NCI-H1436 treated with DMSO at 0.1 percent for 48 hours (cell line): ENCODE measurements around the gene CPEB3.
A peak's percentile ranks its signal among the peaks of the same experiment; 100 is the strongest.
"Not testable (repeated sequence)": the region's sequence is repeated elsewhere in the genome, so short reads cannot be mapped to it uniquely, and the experiment has no call there.

Experiments used
- DNase-seq: peaks from one replicate; lab custom pipeline; 2025; lab: John Stamatoyannopoulos, UW

Gene CPEB3

GRCh38 chr10:92290837-92291615 is at the start of gene CPEB3, which contains the start of gene MARCHF5:
TSS of gene CPEB3 (minus strand) at chr10:92291078. CDS start at chr10:92240350, 50,728 bp downstream.
TSS of gene MARCHF5 (plus strand) at chr10:92291167. CDS start at chr10:92291495, 328 bp downstream.
- peak; percentile 64 for DNase-seq

- DNase-seq: not testable (repeated sequence)
These were observed 39.0 kb upstream of the CPEB3 start for GRCh38 chr10:92329927-92330326.

- no peak for DNase-seq
These were observed 38.1 kb upstream of the CPEB3 start for GRCh38 chr10:92328993-92329392.

- DNase-seq: no peak
These were observed 36.9 kb upstream of the CPEB3 start for GRCh38 chr10:92327445-92328433.

GRCh38 chr10:92323079-92323478 is 32.2 kb upstream of the CPEB3 start:
- DNase-seq: no peak

GRCh38 chr10:92316610-92317009 is 25.7 kb upstream of the CPEB3 start:
- no peak for DNase-seq

- no peak for DNase-seq
These were observed 22.9 kb upstream of the CPEB3 start for GRCh38 chr10:92313750-92314149.

- DNase-seq: no peak
These were observed 18.4 kb upstream of the CPEB3 start for GRCh38 chr10:92309272-92309671.

GRCh38 chr10:92305133-92306072 is 14.5 kb upstream of the CPEB3 start:
- no peak for DNase-seq

- no peak for DNase-seq
These were observed 13.2 kb upstream of the CPEB3 start for GRCh38 chr10:92304061-92304460.

GRCh38 chr10:92303096-92303495 is 12.2 kb upstream of the CPEB3 start:
- no peak for DNase-seq

- DNase-seq: no peak
These were observed 7.6 kb upstream of the CPEB3 start for GRCh38 chr10:92298487-92298886.

GRCh38 chr10:92291921-92292845 is 1.3 kb upstream of the CPEB3 start:
- DNase-seq: no peak

- no peak for DNase-seq
These were observed 663 bp upstream of the CPEB3 start for GRCh38 chr10:92291616-92291865.

- DNase-seq: no peak
These were observed 622 bp downstream of the CPEB3 start for GRCh38 chr10:92290076-92290836.

GRCh38 chr10:92284112-92284704 is 6.7 kb downstream of the CPEB3 start:
- no peak for DNase-seq

GRCh38 chr10:92278996-92279696 is 11.7 kb downstream of the CPEB3 start:
- DNase-seq: no peak

- DNase-seq: no peak
These were observed 16.8 kb downstream of the CPEB3 start for GRCh38 chr10:92274071-92274470.

- DNase-seq: no peak
These were observed 22.1 kb downstream of the CPEB3 start for GRCh38 chr10:92268748-92269147.
